GM12891 (cell line): ENCODE results near the gene CCDC197.
A peak's percentile ranks its signal among the peaks of the same experiment; 100 is the strongest.

Experiments used
- DNase-seq: peaks from one replicate; pipeline ENCODE4 v3.0.0; 2011; ENCODE audit warnings: low spot score; ENCODE audit not compliant: insufficient read length
- FAIRE-seq: peaks from 2 replicates; lab custom pipeline; 2011; peaks lifted over from hg19 to GRCh38; lab: Jason Lieb, UNC
- PAX5 ChIP-seq: IDR thresholded peaks from 2 replicates; pipeline ENCODE4 v1.6.1; 2011; ENCODE audit warnings: low read length, moderate library complexity, mild to moderate bottlenecking; ENCODE audit not compliant: insufficient read depth, severe bottlenecking
- POLR2A ChIP-seq: IDR thresholded peaks from 2 replicates; pipeline ENCODE4 v1.6.1; 2011; ENCODE audit warnings: low read depth, low read length, control low read depth
- POLR2AphosphoS5 ChIP-seq: IDR thresholded peaks from 2 replicates; pipeline ENCODE4 v1.6.1; 2011; ENCODE audit warnings: low read depth, low read length, control low read depth
- POU2F2 ChIP-seq: IDR thresholded peaks from 2 replicates; pipeline ENCODE4 v1.6.1; 2011; ENCODE audit warnings: low read depth, mild to moderate bottlenecking, control low read depth, low read length, moderate library complexity
- SPI1 ChIP-seq: IDR thresholded peaks from 2 replicates; pipeline ENCODE4 v1.6.1; 2011; ENCODE audit warnings: low read depth, low read length, control low read depth
- TAF1 ChIP-seq: IDR thresholded peaks from 2 replicates; pipeline ENCODE4 v1.6.1; 2011; ENCODE audit warnings: low read depth, low read length, control low read depth

The CCDC197 gene

GRCh38 chr14:93975791-93976476 is 21.2 kb upstream of the CCDC197 start:
- FAIRE-seq: peak; percentile 98
- no peak; the same call in 1 of the 2 replicates for TF ChIP-seq POLR2A
- TF ChIP-seq POU2F2: peak; percentile 96
- no peak for TF ChIP-seq SPI1
- TF ChIP-seq TAF1: 0 out of 2 replicates have a peak, but pooled peaks have one; percentile 40
- TF ChIP-seq POLR2AphosphoS5: no peak
- no peak for TF ChIP-seq PAX5

GRCh38 chr14:93976477-93977057 is 20.5 kb upstream of the CCDC197 start, which contains the start of gene ASB2:
ASB2 (minus strand) TSS chr14:93976570; CDS start chr14:93964539, 12,031 bp downstream.
- no peak for FAIRE-seq
- TF ChIP-seq SPI1: no peak
- 0 out of 2 replicates have a peak, but pooled peaks have one; percentile 0 for TF ChIP-seq TAF1
- no peak for DNase-seq

More at GRCh38 chr14:93975791-93976476, 21.2 kb upstream of the CCDC197 start:
- DNase-seq: peak; percentile 41

GRCh38 chr14:93977171-93977570 is 19.9 kb upstream of the CCDC197 start:
- no peak for TF ChIP-seq SPI1
- no peak for TF ChIP-seq PAX5
- 0 out of 2 replicates have a peak, but pooled peaks have one; percentile 22 for TF ChIP-seq POU2F2
- DNase-seq (no peak), FAIRE-seq (peak; percentile 43)

GRCh38 chr14:93977790-93978581 is 19.1 kb upstream of the CCDC197 start:
- DNase-seq: no peak
- FAIRE-seq: peak; percentile 85
- TF ChIP-seq TAF1 (no peak), POU2F2 (peak; percentile 88), SPI1 (peak; percentile 30; the same call in 1 of the 2 replicates), POLR2A (0 out of 2 replicates have a peak, but pooled peaks have one; percentile 19), POLR2AphosphoS5 (no peak), PAX5 (no peak)

- TF ChIP-seq POLR2AphosphoS5: no peak
- no peak for TF ChIP-seq SPI1
- TF ChIP-seq TAF1: no peak
- no peak for TF ChIP-seq POU2F2
- TF ChIP-seq PAX5: no peak
- TF ChIP-seq POLR2A: no peak
- no peak for FAIRE-seq
These were observed 18.4 kb upstream of the CCDC197 start for GRCh38 chr14:93978735-93979134.

GRCh38 chr14:93980456-93981201 is 16.5 kb upstream of the CCDC197 start:
- no peak for FAIRE-seq
- no peak for TF ChIP-seq POU2F2
- TF ChIP-seq TAF1: no peak
- no peak for TF ChIP-seq POLR2A
- TF ChIP-seq SPI1: no peak
- TF ChIP-seq PAX5: no peak
- TF ChIP-seq POLR2AphosphoS5: no peak
- no peak for DNase-seq

More at GRCh38 chr14:93978735-93979134, 18.4 kb upstream of the CCDC197 start:
- DNase-seq: no peak

GRCh38 chr14:93981316-93982229 is 15.5 kb upstream of the CCDC197 start:
- TF ChIP-seq POLR2A (no peak), POU2F2 (no peak), SPI1 (no peak), PAX5 (no peak)
- no peak for DNase-seq
- FAIRE-seq: peak; percentile 38

- TF ChIP-seq POLR2A: no peak
- TF ChIP-seq POU2F2: no peak
- TF ChIP-seq SPI1: no peak
- no peak for TF ChIP-seq POLR2AphosphoS5
- no peak for FAIRE-seq
- no peak for DNase-seq
These were observed 14.7 kb upstream of the CCDC197 start for GRCh38 chr14:93982230-93983007.
